Muscle layer of duodenum (tissue), 2 donors: ENCODE results near the gene SBF2.
A peak's percentile ranks its signal among the peaks of the same experiment; 100 is the strongest.

Experiments used
- H3K27ac ChIP-seq: one replicate; pipeline ENCODE4 v1.7.0; 2013; ENCODE audit warnings: mild to moderate bottlenecking, low read length
- H3K27me3 ChIP-seq: one replicate; pipeline ENCODE4 v1.7.0; 2013; ENCODE audit warnings: low read depth, mild to moderate bottlenecking, control low read depth, low read length
- H3K36me3 ChIP-seq, 2 donors: one replicate each; pipeline ENCODE4 v1.7.0; 2013; ENCODE audit warnings: low read length in 2 of 2, control low read depth in 1 of 2, mild to moderate bottlenecking in 1 of 2; ENCODE audit not compliant: insufficient read depth in 2 of 2, control insufficient read depth in 1 of 2
- H3K4me1 ChIP-seq, 2 donors: one replicate each; pipeline ENCODE4 v1.7.0; 2013; ENCODE audit warnings: low read length in 2 of 2, mild to moderate bottlenecking in 2 of 2, control low read depth in 1 of 2, moderate library complexity in 1 of 2; ENCODE audit not compliant: insufficient read depth in 2 of 2, control insufficient read depth in 1 of 2
- H3K4me3 ChIP-seq, 2 donors: one replicate each; pipeline ENCODE4 v1.7.0; 2013; ENCODE audit warnings: low read length in 2 of 2, low read depth in 1 of 2, mild to moderate bottlenecking in 1 of 2
- H3K9me3 ChIP-seq, 2 donors: one replicate each; pipeline ENCODE4 v1.7.0; 2013; ENCODE audit warnings: low read length in 2 of 2, control low read depth in 1 of 2, mild to moderate bottlenecking in 1 of 2; ENCODE audit not compliant: control insufficient read depth in 1 of 2
- donor health status: healthy.

SBF2 gene

DNA sequence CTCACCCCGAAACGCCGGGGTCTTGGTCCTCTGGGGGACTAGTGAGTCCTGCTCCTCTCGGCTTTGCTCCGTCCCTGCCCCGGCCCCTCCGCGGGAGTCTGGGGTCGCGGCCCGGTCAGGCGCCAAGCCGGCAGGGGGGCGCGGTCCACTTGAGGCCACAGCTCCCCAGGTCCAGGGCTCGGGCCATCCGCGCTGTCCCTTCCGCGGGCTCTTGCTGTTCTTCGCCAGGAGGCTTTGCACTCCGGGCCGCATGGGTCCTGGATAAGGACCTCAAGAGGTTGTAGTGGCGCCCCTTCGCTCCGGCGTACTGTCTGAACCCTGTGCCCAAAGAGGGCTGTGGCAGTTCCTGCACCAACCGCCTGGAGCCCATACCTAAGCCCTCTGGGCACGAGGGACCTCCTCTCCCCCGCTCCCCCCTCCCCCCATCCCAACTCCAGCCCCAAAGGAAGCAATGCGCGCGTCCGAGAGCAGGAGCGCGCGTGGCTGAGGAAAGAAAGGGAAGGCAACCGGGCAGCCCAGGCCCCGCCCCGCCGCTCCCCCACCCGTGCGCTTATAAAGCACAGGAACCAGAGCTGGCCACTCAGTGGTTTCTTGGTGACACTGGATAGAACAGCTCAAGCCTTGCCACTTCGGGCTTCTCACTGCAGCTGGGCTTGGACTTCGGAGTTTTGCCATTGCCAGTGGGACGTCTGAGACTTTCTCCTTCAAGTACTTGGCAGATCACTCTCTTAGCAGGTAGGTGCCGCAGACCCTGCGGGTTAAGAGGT is 10.7 kb upstream of the SBF2 start, which contains the start of gene ADM:
TSS of gene ADM (plus strand) at position 579 of the 767 bp plus-strand sequence. CDS start 628 bp downstream, outside the sequence.
- H3K27ac ChIP-seq: peak within 1 kb of the TSS; percentile 94
- H3K4me3 ChIP-seq: peak within 1 kb of the TSS; percentile 85 to 89
- no peaks in the 10 kb centered on the region for H3K27me3 ChIP-seq
- H3K9me3 ChIP-seq: no peaks in the 10 kb centered on the region
- H3K36me3 ChIP-seq: no peaks in the 10 kb centered on the region
- H3K4me1 ChIP-seq: peaks cover 13 to 25% of the 10 kb centered on the region in 2 donors

DNA sequence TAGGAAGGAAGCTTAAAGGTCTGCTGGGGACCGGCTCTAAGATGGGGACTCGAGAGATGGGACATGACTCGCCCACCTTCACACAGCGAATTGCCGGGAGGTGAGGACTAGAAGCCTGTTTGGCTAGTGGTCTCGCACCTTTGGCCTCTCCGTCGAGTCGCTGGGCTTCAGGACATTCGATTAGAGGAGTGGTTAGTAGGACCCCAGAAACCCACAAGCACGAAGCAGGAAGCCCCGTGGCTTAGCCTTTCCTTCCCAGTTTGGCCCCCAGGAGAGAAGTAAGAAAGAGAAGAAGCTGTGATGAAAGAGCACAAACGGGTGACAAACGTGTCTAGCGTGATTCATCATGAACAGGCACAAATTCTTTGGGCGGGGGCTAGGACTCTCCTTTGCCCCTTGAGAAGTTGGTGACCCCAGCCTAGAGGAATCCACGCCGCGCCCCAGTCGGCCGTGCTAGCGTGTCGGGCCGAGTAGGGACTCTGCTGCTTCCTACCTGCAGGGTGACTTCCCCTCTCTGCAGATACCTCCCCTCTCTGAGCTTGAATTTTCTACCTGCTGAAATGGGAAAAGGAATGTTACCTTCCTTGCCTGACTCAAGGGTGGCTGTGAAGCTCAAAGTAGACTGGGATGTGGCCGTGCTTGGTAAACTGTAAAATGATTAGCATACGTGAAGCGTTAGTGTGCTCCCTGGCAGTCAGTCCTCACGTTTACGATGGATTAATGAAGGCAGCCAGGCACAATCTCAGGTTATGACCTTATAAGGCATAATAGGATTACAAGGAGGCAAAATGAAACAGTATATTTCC is 9.7 kb upstream of the SBF2 start:
- no peaks in the 10 kb centered on the region for H3K36me3 ChIP-seq
- H3K27ac ChIP-seq: peak overlapping the region; percentile 94
- peaks cover 13 to 16% of the 10 kb centered on the region in 2 donors for H3K4me1 ChIP-seq
- no peaks in the 10 kb centered on the region for H3K9me3 ChIP-seq
- H3K27me3 ChIP-seq: no peaks in the 10 kb centered on the region
- H3K4me3 ChIP-seq: peak overlapping the region; percentile 85 to 89

DNA sequence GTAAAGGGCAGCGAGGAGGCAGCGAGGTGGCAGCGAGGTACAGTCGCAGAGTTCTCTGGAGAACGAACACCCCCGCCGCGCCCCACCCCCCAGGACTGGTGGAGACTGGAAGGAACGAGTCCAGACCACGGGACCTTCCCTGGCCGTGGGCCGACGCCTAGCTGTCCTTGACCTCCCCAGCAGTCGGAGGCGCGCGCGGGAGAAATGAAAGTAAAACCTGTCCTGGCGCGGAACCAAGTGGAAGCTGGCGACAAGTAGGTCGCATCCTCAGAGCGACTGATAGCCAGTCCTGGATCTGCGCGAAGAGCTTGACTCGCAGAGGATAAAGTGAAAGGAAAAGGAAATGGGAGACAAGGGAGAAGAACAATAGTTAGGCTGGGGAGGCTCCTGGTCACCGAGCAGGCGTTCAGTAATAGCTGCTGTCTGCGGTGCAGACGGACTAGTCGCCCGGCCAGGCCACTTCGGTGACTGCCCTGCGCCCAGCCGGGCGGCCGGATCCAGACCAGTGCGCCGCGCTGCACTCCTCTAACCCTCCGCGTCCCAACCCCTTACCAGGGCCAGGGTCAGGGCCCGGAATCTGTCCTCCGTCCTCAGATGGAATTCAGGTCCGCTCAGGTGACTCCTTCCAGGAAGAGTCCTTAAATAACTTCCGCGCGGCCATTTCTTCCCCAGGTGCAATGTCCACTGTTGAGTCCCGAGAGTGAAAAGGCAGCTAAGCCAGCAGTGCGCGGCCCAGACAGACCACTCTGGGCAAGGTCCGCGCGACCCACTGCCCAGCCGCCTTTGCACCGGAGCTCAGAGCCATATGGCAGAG is 8.9 kb upstream of the SBF2 start:
- peak overlapping the region; percentile 94 for H3K27ac ChIP-seq
- H3K4me1 ChIP-seq: peaks cover 8 to 13% of the 10 kb centered on the region in 2 donors
- no peaks in the 10 kb centered on the region for H3K27me3 ChIP-seq

DNA sequence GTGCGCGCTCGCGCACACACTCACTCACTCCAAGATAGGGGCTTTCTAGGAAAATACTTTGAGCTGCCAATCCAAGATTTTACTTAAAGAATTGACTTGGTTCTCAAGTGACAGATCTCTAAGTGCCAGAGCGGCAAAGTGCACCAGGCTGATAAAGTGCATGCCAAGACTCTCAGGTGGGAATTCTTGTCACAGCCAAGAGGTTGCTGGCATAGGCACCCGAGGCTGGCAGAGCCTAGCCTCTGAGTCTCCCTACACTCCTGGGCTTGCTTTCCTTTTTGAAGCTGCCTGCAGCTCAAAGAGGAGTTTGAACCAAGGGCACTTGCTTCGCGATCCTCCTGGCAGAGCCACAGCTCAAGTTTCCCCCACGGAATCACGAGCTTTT is 8.3 kb upstream of the SBF2 start:
- Histone ChIP-seq H3K4me1 (peaks cover 8 to 13% of the 10 kb centered on the region in 2 donors), H3K9me3 (no peaks in the 10 kb centered on the region), H3K27ac (peak overlapping the region; percentile 94), H3K4me3 (peak overlapping the region; percentile 85 to 89), H3K36me3 (no peaks in the 10 kb centered on the region), H3K27me3 (no peaks in the 10 kb centered on the region)

More for the DNA sequence above, 8.9 kb upstream of the SBF2 start:
- peak overlapping the region; percentile 85 to 89 for H3K4me3 ChIP-seq
- H3K9me3 ChIP-seq: no peaks in the 10 kb centered on the region
- no peaks in the 10 kb centered on the region for H3K36me3 ChIP-seq

DNA sequence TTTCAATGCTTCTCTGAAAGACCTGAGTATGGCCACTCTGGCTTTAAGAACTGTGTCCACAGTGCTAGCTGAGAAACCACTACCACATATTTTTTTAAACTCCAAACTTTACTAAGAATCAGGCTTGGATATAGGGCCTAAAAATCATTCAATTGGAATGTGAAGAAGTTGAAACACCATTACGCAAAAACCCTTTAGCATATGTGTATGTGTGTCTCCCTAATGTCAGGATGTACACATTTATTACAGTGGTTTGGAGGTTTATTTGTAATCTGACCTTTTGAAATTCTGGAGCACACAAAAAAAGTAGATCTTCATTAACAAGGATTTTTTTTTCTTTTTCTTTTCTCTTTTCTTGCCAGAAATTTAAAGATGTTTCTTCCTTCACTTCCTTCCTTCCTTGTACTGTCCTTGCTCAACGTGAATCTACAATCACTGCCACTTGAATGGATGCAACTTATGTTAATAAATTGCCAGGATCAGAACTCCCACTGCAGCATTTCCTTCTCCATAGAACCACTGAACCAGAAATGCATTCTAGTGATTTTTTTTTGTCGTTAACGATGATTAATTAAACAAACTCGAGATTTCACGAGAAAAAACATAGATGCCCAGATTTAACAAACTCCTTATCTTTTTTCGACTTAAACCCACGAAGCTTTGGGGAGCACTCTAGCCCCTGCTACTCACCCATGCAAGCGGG is 7.8 kb upstream of the SBF2 start:
- no peaks in the 10 kb centered on the region for H3K36me3 ChIP-seq
- H3K27ac ChIP-seq: peak overlapping the region; percentile 94
- peak overlapping the region; percentile 85 to 89 for H3K4me3 ChIP-seq
- no peaks in the 10 kb centered on the region for H3K9me3 ChIP-seq
- peaks cover 8 to 11% of the 10 kb centered on the region in 2 donors for H3K4me1 ChIP-seq
- H3K27me3 ChIP-seq: no peaks in the 10 kb centered on the region

DNA sequence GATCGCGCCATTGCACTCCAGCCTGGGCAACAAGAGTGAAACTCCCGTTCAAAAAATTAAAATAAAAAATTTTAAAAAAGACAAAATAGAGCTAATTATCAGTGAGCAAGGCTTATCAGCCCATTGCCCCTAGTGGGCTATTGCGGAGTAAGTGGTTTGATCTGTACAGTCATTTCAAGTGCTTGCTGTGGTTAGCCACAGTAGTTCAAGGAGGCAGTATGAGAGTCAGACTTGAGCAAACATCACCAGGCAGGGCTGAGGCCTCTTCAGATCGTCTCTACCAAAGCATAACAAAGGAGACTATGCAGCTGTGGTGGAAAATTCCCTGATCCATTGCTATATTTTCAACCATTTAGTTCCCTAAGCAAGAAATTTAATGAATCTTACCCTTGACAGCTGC is 4.3 kb upstream of the SBF2 start:
- H3K4me1 ChIP-seq: peaks cover 4 to 5% of the 10 kb centered on the region in 2 donors

DNA sequence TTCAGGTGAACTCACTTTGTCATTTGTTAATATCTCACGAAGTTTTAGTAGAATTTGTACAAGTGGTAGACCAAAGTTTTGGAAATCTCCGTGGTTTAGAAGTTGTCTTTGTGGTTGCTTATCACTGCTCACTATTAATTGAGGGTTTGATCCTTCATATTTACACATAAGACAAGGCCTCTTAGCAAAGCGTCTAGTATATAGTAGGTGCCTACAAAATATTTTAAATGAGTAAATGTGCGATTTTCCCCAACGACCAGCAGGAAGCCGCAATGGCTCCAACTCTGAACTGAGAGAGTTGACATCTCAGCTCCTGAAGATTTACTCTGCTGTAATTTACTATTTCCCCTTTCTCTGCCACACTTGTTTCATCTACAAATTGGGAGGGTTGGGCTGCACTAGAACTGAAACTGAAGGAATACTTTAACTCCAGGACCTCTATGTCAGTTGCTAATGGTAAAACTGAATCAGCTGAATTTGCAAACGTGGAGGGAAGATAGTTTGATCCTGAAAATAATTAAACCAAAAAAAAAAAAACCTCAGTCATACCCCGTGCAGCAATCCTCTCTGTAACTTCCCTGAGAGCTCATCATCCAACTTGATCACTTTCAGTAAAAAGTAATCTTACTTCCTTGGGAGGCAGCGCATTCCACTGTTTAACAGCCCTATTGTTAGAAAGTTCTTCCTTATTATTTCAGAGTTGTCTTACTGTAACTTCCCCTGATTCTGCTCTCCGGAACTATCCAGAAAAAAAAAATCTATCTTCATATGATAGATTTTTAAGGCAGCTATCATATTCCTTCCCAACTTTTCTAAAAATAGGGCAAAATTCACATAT is 1.3 kb upstream of the SBF2 start:
- Histone ChIP-seq H3K4me1 (peaks cover 12 to 15% of the 10 kb centered on the region in 2 donors), H3K27ac (peak overlapping the region; percentile 91), H3K4me3 (peak overlapping the region; percentile 78 to 81), H3K9me3 (no peaks in the 10 kb centered on the region), H3K27me3 (no peaks in the 10 kb centered on the region), H3K36me3 (peaks cover 0 to 2% of the 10 kb centered on the region in 2 donors)

More for the DNA sequence above, 4.3 kb upstream of the SBF2 start:
- Histone ChIP-seq H3K4me3 (no peak overlapping the region), H3K9me3 (no peaks in the 10 kb centered on the region), H3K36me3 (no peaks in the 10 kb centered on the region), H3K27ac (no peak overlapping the region), H3K27me3 (no peaks in the 10 kb centered on the region)

DNA sequence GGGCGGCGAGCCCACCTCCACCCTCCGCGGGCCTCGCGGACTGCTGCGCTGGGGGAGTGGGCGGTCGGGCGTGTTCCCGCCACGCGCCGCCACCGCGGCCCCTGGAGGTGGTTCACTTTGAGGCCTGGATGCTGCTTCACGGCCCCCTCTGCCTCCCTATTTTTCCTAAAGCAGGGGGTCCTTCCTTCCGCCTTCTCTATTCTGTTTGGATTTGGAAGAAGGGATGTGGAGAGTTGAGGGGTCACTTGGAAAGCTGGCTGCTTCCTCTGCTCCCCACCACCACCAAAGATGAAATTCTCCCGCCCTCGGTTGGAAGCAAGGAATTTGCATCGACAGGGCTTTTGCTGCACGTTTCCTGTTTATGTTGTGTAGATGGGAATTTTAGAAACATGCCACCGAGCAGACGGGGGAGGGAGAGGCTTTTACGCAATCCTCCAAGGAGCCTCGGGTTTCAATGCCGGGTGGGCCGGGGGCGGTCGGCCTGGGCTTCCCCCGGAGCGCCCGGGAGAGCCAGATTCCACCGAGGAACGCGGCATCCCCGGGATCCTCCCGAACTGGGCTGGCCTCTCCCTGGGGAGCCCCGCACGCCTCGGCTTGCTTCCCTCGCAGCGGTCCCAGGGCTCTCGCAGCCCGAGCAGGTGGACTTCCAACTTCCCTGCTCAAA is 403 bp upstream of the SBF2 start:
- Histone ChIP-seq H3K4me1 (peaks cover 12 to 21% of the 10 kb centered on the region in 2 donors), H3K27ac (peak overlapping the region; percentile 91), H3K4me3 (peak overlapping the region; percentile 78 to 81), H3K9me3 (no peaks in the 10 kb centered on the region), H3K36me3 (peaks cover 0 to 7% of the 10 kb centered on the region in 2 donors), H3K27me3 (no peaks in the 10 kb centered on the region)

DNA sequence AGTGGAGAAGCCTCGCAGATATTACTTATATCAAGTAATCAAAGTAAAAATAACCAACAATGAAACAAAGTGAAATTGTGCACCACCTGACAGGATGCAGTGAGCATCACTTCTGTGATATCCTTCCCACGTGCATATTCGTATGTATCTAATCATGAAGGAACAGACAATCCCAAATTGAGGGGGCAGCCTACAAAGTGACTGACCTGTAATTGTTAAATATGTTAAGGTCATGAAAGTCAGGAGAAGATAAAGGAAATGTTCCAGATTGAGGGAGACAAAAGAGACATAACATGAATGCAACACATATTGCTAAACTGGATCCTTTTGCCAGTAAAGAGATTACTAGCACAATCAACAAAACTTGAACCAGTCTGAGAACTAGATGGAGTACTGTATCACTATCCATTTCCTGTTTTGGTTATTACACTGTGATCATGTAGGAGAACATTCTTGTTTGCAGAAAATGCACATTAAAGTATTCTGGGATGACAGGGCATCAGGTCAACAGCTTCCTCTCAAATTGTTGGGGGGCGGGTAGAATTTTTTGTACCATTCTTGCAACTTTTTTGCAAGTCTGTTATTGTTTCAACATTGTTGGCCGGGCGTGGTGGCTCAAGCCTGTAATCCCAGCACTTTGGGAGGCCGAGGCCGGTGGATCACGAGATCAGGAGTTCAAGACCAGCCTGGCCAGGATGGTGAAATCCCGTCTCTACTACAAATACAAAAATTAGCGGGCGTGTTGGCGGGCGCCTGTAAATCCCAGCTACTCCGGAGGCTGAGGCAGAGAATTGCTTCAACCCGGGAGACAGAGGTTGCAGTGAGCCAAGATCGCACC is 2.0 kb downstream of the SBF2 start:
- H3K27ac ChIP-seq: no peak overlapping the region
- H3K4me3 ChIP-seq: no peak overlapping the region
- no peaks in the 10 kb centered on the region for H3K9me3 ChIP-seq
- H3K36me3 ChIP-seq: peaks cover 0 to 7% of the 10 kb centered on the region in 2 donors
- H3K27me3 ChIP-seq: no peaks in the 10 kb centered on the region
- peaks cover 12 to 28% of the 10 kb centered on the region in 2 donors for H3K4me1 ChIP-seq
